WTC11 (cell line): ENCODE results near the gene SUPT4H1. TPM values are rescaled to one million over a fixed set of nuclear protein-coding genes. Genes with fewer than 3 reads are reported as not detected.

Source experiments
- ATAC-seq: fragments of 200-7000 bp; cut with Tn5 transposase; 2 replicates; pipeline ENCODE4 v1.10.0; 2021; ENCODE audit warnings: mild to moderate bottlenecking, moderate library complexity
- CTCF ChIA-PET: fragments of 300-600 bp; sonication (Branson Sonifier 250); formaldehyde crosslinking; loops from one replicate; lab custom pipeline; 2021; ENCODE audit warnings: antibody characterized with exemption; lab: Charles Lee
- POLR2A ChIA-PET: fragments of 350-600 bp; sonication (Branson Sonifier 250); formaldehyde crosslinking; loops from one replicate; lab custom pipeline; 2021; ENCODE audit warnings: antibody characterized with exemption; lab: Charles Lee
- DNase-seq: peaks from one replicate; pipeline ENCODE4 v3.0.0; 2021; ENCODE audit warnings: low spot score
- H3K27ac Mint-ChIP-seq: 2 replicates; pipeline ENCODE4 v1.8.0; 2021; ENCODE audit warnings: mixed read lengths
- H3K27me3 Mint-ChIP-seq: 2 replicates; pipeline ENCODE4 v1.8.0; 2021; ENCODE audit warnings: low read depth, mild to moderate bottlenecking, moderate library complexity, mixed read lengths
- H3K36me3 Mint-ChIP-seq: 2 replicates; pipeline ENCODE4 v1.8.0; 2021; ENCODE audit warnings: mixed read lengths
- H3K4me1 Mint-ChIP-seq: 2 replicates; pipeline ENCODE4 v1.8.0; 2022; ENCODE audit warnings: mixed read lengths
- H3K4me3 Mint-ChIP-seq: 2 replicates; pipeline ENCODE4 v1.8.0; 2021; ENCODE audit warnings: mild to moderate bottlenecking, moderate library complexity, mixed read lengths
- H3K9me3 Mint-ChIP-seq: 2 replicates; pipeline ENCODE4 v1.8.0; 2021; ENCODE audit warnings: mixed read lengths
- AR ChIP-seq: fragments of 250-450 bp; sonication (Bioruptor Pico); IDR thresholded peaks from 2 replicates; pipeline ENCODE4 v1.9.0; 2021; ENCODE audit warnings: mild to moderate bottlenecking
- E2F1 ChIP-seq: sonication (generic); formaldehyde crosslinking; IDR thresholded peaks from 2 replicates; pipeline ENCODE4 v1.8.0; 2022; ENCODE audit warnings: mild to moderate bottlenecking, missing genetic modification reagents
- E2F5 ChIP-seq: sonication (generic); formaldehyde crosslinking; IDR thresholded peaks from 2 replicates; pipeline ENCODE4 v1.8.1; 2022; ENCODE audit warnings: mild to moderate bottlenecking, moderate library complexity, missing genetic modification reagents
- ERG ChIP-seq: fragments of 250-450 bp; sonication (Bioruptor Pico); IDR thresholded peaks from 2 replicates; pipeline ENCODE4 v1.8.0; 2021; ENCODE audit warnings: mild to moderate bottlenecking
- ETV6 ChIP-seq: sonication (generic); formaldehyde crosslinking; IDR thresholded peaks from 2 replicates; pipeline ENCODE4 v1.8.1; 2022; ENCODE audit warnings: mild to moderate bottlenecking, missing genetic modification reagents
- FOXP4 ChIP-seq: sonication (generic); formaldehyde crosslinking; IDR thresholded peaks from 2 replicates; pipeline ENCODE4 v1.8.0; 2022; ENCODE audit warnings: mild to moderate bottlenecking, missing genetic modification reagents
- GABPB1 ChIP-seq: sonication (generic); formaldehyde crosslinking; IDR thresholded peaks from 2 replicates; pipeline ENCODE4 v1.8.1; 2023; ENCODE audit warnings: mild to moderate bottlenecking, missing genetic modification reagents
- GRHL2 ChIP-seq: fragments of 250-450 bp; sonication (Bioruptor Pico); IDR thresholded peaks from 2 replicates; pipeline ENCODE4 v1.8.0; 2022; ENCODE audit warnings: mild to moderate bottlenecking, moderate library complexity; ENCODE audit not compliant: insufficient replicate concordance, severe bottlenecking
- IRF2 ChIP-seq: sonication (generic); formaldehyde crosslinking; IDR thresholded peaks from 2 replicates; pipeline ENCODE4 v1.8.0; 2022; ENCODE audit warnings: low read depth, missing genetic modification reagents, borderline replicate concordance
- JAZF1 ChIP-seq: fragments of 250-450 bp; sonication (Bioruptor Pico); IDR thresholded peaks from 2 replicates; pipeline ENCODE4 v1.9.0; 2021; ENCODE audit warnings: moderate library complexity, mild to moderate bottlenecking, inconsistent platforms
- JUN ChIP-seq: sonication (generic); formaldehyde crosslinking; IDR thresholded peaks from 2 replicates; pipeline ENCODE4 v1.8.0; 2023; ENCODE audit warnings: mild to moderate bottlenecking, missing genetic modification reagents
- KAT7 ChIP-seq: sonication (generic); formaldehyde crosslinking; IDR thresholded peaks from 2 replicates; pipeline ENCODE4 v1.8.1; 2023; ENCODE audit warnings: missing genetic modification reagents, mild to moderate bottlenecking, borderline replicate concordance
- MAX ChIP-seq: sonication (generic); formaldehyde crosslinking; IDR thresholded peaks from 2 replicates; pipeline ENCODE4 v1.8.0; 2022; ENCODE audit warnings: mild to moderate bottlenecking, missing genetic modification reagents
- MYBL2 ChIP-seq: sonication (generic); formaldehyde crosslinking; IDR thresholded peaks from 2 replicates; pipeline ENCODE4 v1.8.1; 2023; ENCODE audit warnings: mild to moderate bottlenecking, moderate library complexity, missing genetic modification reagents
- NR1H2 ChIP-seq: sonication (generic); formaldehyde crosslinking; IDR thresholded peaks from 2 replicates; pipeline ENCODE4 v1.9.0; 2021; ENCODE audit warnings: mild to moderate bottlenecking, moderate library complexity, missing genetic modification reagents
- NR2C2 ChIP-seq: sonication (generic); formaldehyde crosslinking; IDR thresholded peaks from 2 replicates; pipeline ENCODE4 v1.8.0; 2022; ENCODE audit warnings: mild to moderate bottlenecking, missing genetic modification reagents
- NR3C1 ChIP-seq: sonication (generic); formaldehyde crosslinking; conservative IDR thresholded peaks from 2 replicates; pipeline ENCODE4 v1.8.1; 2023; ENCODE audit warnings: low read depth, mild to moderate bottlenecking, missing genetic modification reagents
- SP1 ChIP-seq: sonication (generic); formaldehyde crosslinking; conservative IDR thresholded peaks from 2 replicates; pipeline ENCODE4 v1.8.1; 2022; ENCODE audit warnings: missing genetic modification reagents
- ZNF138 ChIP-seq: sonication (generic); formaldehyde crosslinking; conservative IDR thresholded peaks from 2 replicates; pipeline ENCODE4 v1.8.1; 2022; ENCODE audit warnings: mild to moderate bottlenecking, moderate library complexity, missing genetic modification reagents
- ZNF219 ChIP-seq: sonication (generic); formaldehyde crosslinking; IDR thresholded peaks from 2 replicates; pipeline ENCODE4 v1.8.0; 2023; ENCODE audit warnings: missing genetic modification reagents, mild to moderate bottlenecking, borderline replicate concordance
- ZNF232 ChIP-seq: sonication (generic); formaldehyde crosslinking; IDR thresholded peaks from 2 replicates; pipeline ENCODE4 v1.8.0; 2022; ENCODE audit warnings: mild to moderate bottlenecking, missing genetic modification reagents
- ZNF263 ChIP-seq: sonication (generic); formaldehyde crosslinking; IDR thresholded peaks from 2 replicates; pipeline ENCODE4 v1.8.1; 2022; ENCODE audit warnings: low read depth, mild to moderate bottlenecking, moderate library complexity, missing genetic modification reagents
- ZNF512 ChIP-seq: sonication (generic); formaldehyde crosslinking; IDR thresholded peaks from 2 replicates; pipeline ENCODE4 v1.8.1; 2022; ENCODE audit warnings: missing genetic modification reagents, borderline replicate concordance
- ZNF671 ChIP-seq: fragments of 250-450 bp; sonication (Bioruptor Pico); IDR thresholded peaks from 2 replicates; pipeline ENCODE4 v1.8.0; 2021; ENCODE audit warnings: mild to moderate bottlenecking
- total RNA-seq: library from RNA; stranded (reverse); gene quantifications from 3 replicates; pipeline ENCODE4 v1.2.3, GENCODE V29; 2021

The SUPT4H1 gene
- total RNA-seq, 1 experiment from 2014 or later = 85.5 TPM

GRCh38 chr17:58302919-58303585 is 48.9 kb downstream of the SUPT4H1 start:
- H3K27me3 Mint-ChIP-seq = no peaks in the 10 kb centered on the region; the same call in 1 of the 2 replicates
- H3K4me3 Mint-ChIP-seq = no peak overlapping the region
- H3K27ac Mint-ChIP-seq = no peak overlapping the region
- ChIA-PET POLR2A (no interaction called here), CTCF (interaction anchor here (1.1 to 7.1 kb wide), 7 partner anchors 11 to 114 kb away, joined by 4 to 97 read pairs (median 10); partner anchors contain the start of gene RNF43)
- TF ChIP-seq ERG (no peak), ZNF219 (CRISPR knock-in tag) (no peak), AR (CRISPR knock-in tag) (no peak), JAZF1 (CRISPR knock-in tag) (no peak), NR3C1 (CRISPR knock-in tag) (no peak), GABPB1 (CRISPR knock-in tag) (no peak), E2F5 (no peak), JUN (CRISPR knock-in tag) (no peak), ZNF263 (CRISPR knock-in tag) (no peak), ZNF512 (no peak), FOXP4 (CRISPR knock-in tag) (no peak), ZNF671 (no peak), NR1H2 (CRISPR knock-in tag) (no peak), ZNF138 (CRISPR knock-in tag) (no peak), KAT7 (CRISPR knock-in tag) (no peak)
- ATAC-seq (no peak), DNase-seq (no peak)
- no peaks in the 10 kb centered on the region for H3K9me3 Mint-ChIP-seq
- no peaks in the 10 kb centered on the region for H3K36me3 Mint-ChIP-seq
- H3K4me1 Mint-ChIP-seq = peaks cover 11% of the 10 kb centered on the region

GRCh38 chr17:58302171-58302918 is 49.7 kb downstream of the SUPT4H1 start:
- ATAC-seq (no peak), DNase-seq (no peak)
- H3K4me3 Mint-ChIP-seq = no peak overlapping the region
- no peak overlapping the region for H3K27ac Mint-ChIP-seq
- CTCF ChIA-PET = interaction anchor here (0.6 to 7.1 kb wide), 5 partner anchors 15 to 53 kb away, joined by 3 to 97 read pairs (median 8); no protein-coding TSS in a partner anchor
- no peaks in the 10 kb centered on the region for H3K36me3 Mint-ChIP-seq
- POLR2A ChIA-PET = no interaction called here
- no peak for TF ChIP-seq GRHL2 (CRISPR knock-in tag)
- no peak for TF ChIP-seq ZNF232 (CRISPR knock-in tag)
- no peak for TF ChIP-seq NR2C2 (CRISPR knock-in tag)
- no peak for TF ChIP-seq MAX (CRISPR knock-in tag)
- no peak for TF ChIP-seq MYBL2 (CRISPR knock-in tag)
- no peak for TF ChIP-seq ETV6 (CRISPR knock-in tag)
- TF ChIP-seq JUN (CRISPR knock-in tag) = no peak
- no peak for TF ChIP-seq SP1 (CRISPR knock-in tag)
- no peak for TF ChIP-seq ZNF671
- TF ChIP-seq E2F1 (CRISPR knock-in tag) = no peak
- TF ChIP-seq IRF2 (CRISPR knock-in tag) = no peak
- no peak for TF ChIP-seq NR1H2 (CRISPR knock-in tag)
- TF ChIP-seq, all 79 proteins: peak for 0
- Mint-ChIP-seq H3K4me1 (peaks cover 11% of the 10 kb centered on the region), H3K9me3 (no peaks in the 10 kb centered on the region), H3K27me3 (no peaks in the 10 kb centered on the region)
